Hematopoietic multipotent progenitor cell treated with erythropoietin and hydrocortisone succinate and interleukin-3 and kit ligand, for 15 days (in vitro differentiated cells): ENCODE data around the gene APPL1.
"Not testable (repeated sequence)": the region's sequence is repeated elsewhere in the genome, so short reads cannot be mapped to it uniquely, and the experiment has no call there.

Experiments
- DNase-seq: peaks from one replicate; pipeline ENCODE4 v3.0.0-alpha.2; 2015; ENCODE audit warnings: low spot score

Gene APPL1

GRCh38 chr3:57274845-57275244, 47.3 kb downstream of the APPL1 start:
- DNase-seq = no peak

DNA sequence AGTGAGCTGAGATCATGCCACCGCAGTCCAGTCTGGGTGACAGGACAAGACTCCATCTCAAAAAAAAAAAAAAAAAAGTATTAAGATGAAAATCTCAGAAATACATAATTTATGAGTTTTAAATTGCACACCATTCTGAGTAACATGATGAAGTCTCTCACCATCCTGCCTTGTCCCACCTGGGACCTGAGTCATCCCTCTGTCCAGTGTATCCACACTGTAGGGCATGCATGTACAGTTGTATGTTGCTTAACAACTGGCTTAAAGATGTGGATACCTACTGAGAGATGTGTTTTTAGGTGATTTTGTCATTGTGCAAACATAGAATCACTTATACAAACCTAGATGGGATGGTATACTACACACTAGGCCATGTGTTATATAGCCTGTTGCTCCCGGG, 47.9 kb downstream of the APPL1 start:
- DNase-seq = no peak

GRCh38 chr3:57278237-57278636, 50.7 kb downstream of the APPL1 start:
- no peak for DNase-seq

GRCh38 chr3:57279685-57280084, 52.2 kb downstream of the APPL1 start:
- DNase-seq = no peak

GRCh38 chr3:57281715-57282114, 54.2 kb downstream of the APPL1 start:
- DNase-seq = no peak

- DNase-seq = no peak
These were observed 55.8 kb downstream of the APPL1 start for GRCh38 chr3:57283334-57283733.

- DNase-seq = no peak
These were observed 59.7 kb downstream of the APPL1 start for GRCh38 chr3:57287205-57287604.

DNA sequence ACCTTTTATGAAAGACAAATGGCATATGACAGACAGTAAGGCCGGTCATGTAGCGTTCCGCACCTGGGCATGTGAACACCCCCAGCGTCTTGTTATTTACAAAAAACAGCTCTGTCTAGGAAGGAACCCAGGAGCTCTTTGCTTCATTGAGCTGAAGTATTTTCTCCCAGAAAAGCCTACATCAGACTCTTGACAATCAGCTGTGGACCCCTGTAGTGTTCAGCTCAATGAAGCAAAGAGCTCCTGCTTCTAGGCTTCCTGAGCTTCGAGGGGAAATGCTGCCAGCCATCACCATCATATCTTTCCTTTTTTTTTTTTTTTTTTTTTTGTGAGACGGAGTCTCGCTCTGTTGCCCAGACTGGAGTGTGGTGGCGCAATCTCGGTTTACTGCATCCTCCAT, 60.9 kb downstream of the APPL1 start:
- DNase-seq = no peak

DNA sequence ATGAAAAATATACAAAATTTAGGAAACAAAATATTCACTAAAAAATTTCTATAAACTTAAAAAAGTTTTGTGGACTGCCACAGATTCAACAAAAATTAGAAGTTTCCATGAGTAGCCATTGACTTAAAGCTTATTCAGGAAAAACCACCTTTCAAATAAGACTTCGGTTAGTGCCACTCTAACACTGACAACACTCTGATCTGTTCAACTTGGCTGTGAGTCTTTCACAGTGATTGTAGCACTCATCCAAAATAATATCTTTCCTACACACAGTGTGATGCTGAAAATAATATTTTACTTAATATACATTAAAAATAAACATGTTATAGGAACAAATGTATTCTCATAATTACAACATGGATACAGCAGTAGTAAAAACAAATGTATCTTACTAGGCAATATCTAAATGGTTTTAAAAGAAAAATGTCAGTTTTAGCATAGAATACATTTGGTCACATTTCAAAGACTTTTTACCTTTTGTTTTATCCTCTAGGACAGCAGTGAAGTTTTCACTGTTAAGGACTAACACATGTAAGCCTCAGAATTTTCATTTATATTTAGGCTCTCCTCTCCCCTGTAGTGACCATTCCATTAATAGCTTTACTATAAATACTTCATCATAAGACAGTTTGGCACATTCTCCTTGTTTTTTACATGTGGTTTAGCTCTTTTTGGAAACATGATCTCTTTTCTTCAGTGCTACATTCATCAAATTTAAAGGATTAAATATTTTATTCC, 64.8 kb downstream of the APPL1 start, which contains the start of gene ASB14:
Gene ASB14, minus strand, starts transcription at position 527 of the 738 bp plus-strand sequence. CDS start 652 bp downstream, outside the sequence.
- DNase-seq = no peak

- no peak for DNase-seq
These were observed 65.5 kb downstream of the APPL1 start for GRCh38 chr3:57292897-57293526.

DNA sequence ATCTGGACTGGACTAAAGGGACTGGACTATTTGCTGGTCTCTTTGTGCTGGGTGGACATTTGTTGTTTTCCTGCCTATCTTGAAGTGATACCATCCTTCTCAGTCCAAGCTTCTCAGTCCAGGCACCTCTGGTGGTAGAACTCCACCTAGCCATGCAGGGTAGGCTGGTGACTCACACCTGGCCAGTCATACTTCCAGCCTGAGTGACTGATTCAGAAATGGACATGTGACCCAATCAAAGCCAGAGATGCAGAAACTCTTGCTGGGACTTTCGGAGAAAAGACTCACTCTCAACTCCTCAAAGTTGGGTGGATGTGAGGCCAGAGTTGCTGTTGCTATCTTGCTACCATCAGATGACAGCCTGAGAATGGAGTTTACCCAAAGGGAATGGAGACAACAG, 70.5 kb downstream of the APPL1 start:
- no peak for DNase-seq

DNA sequence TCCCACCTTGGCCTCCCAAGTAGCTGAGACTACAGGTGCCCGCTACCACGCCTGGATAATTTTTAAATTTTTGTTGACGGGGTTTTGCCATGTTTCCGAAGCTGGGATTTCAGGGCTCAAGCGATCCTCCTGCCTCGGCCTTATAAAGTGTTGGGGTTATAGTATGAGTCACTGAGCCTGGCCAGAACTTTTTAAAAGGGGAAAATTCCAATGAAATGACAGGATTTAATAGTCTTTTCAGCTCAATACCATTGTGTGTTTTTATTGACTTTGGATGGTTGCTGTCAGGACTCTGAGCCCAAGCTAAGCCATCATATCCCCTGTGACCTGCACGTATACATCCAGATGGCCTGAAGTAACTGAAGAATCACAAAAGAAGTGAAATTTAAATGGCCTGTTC, 76.0 kb downstream of the APPL1 start:
- not testable (repeated sequence) for DNase-seq

GRCh38 chr3:57309769-57310360, 82.3 kb downstream of the APPL1 start:
- no peak for DNase-seq

DNA sequence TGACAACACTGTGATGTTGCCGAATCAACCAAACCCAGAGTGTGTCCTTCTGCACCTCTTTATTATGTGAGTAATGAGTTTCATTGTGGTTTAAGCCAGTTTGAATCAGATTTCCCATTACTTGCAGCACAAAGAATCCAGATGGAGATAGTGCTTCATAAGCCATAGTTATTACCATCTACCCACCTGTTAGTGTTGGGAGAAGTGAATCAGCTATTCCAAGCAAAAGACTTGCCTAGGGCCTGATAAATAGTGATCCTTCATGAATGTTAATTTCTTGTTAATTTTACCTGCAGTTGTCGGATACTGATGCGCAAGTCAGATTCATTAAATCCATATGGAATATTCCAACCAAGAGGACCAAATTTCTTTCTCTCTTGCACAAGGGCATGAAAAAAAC, 86.7 kb downstream of the APPL1 start:
- DNase-seq = no peak
